Measurements from ENCODE around the gene ZNF644.
"Not testable (repeated sequence)": the region's sequence is repeated elsewhere in the genome, so short reads cannot be mapped to it uniquely, and the experiment has no call there.

The ZNF644 gene

DNA sequence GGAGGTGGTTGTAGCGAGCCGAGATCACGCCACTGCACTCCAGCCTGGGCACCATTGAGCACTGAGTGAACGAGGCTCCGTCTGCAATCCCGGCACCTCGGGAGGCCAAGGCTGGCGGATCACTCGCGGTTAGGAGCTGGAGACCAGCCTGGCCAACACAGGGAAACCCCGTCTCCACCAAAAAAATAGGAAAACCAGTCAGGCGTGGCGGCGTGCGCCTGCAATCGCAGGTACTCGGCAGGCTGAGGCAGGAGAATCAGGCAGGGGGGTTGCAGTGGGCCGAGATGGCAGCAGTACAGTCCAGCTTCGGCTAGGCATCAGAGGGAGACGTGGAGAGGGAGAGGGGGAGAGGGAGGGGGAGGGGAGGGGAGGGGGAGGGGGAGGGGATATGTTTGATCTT is 129.6 kb downstream of the ZNF644 start:
- H3K27me3 ChIP-seq (ENCODE audit: low read depth, low read length); H3K4me3 ChIP-seq (ENCODE audit: low read depth in 1 of 2, low read length in 2 of 2); H3K4me1 ChIP-seq (ENCODE audit: control insufficient read depth in 1 of 2, insufficient read depth in 2 of 2, low read length in 2 of 2); H3K9me3 ChIP-seq (ENCODE audit: control insufficient read depth in 1 of 2, low read length in 2 of 2); H3K27ac ChIP-seq (ENCODE audit: low read length): not testable (repeated sequence)
- H3K36me3 ChIP-seq (ENCODE audit: control insufficient read depth in 1 of 2, insufficient read depth in 2 of 2, low read length in 2 of 2): peaks cover 0 to 12% of the 10 kb centered on the region in 2 donors

DNA sequence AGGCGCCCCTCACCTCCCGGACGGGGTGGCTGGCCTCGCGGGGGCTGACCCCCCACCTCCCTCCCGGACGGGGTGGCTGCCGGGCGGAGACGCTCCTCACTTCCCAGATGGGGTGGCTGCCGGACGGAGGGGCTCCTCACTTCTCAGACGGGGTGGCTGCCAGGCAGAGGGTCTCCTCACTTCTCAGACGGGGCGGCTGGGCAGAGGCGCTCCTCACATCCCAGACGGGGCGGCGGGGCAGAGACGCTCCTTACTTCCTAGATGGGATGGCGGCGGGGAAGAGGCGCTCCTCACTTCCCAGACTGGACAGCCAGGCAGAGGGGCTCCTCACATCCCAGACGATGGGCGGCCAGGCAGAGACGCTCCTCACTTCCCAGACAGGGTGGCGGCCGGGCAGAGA is 130.1 kb downstream of the ZNF644 start:
- H3K4me1 ChIP-seq (ENCODE audit: control insufficient read depth in 1 of 2, insufficient read depth in 2 of 2, low read length in 2 of 2); H3K9me3 ChIP-seq (ENCODE audit: control insufficient read depth in 1 of 2, low read length in 2 of 2); H3K4me3 ChIP-seq (ENCODE audit: low read depth in 1 of 2, low read length in 2 of 2); H3K27ac ChIP-seq (ENCODE audit: low read length); H3K27me3 ChIP-seq (ENCODE audit: low read depth, low read length): not testable (repeated sequence)
- H3K36me3 ChIP-seq (ENCODE audit: control insufficient read depth in 1 of 2, insufficient read depth in 2 of 2, low read length in 2 of 2): peaks cover 0 to 12% of the 10 kb centered on the region in 2 donors

DNA sequence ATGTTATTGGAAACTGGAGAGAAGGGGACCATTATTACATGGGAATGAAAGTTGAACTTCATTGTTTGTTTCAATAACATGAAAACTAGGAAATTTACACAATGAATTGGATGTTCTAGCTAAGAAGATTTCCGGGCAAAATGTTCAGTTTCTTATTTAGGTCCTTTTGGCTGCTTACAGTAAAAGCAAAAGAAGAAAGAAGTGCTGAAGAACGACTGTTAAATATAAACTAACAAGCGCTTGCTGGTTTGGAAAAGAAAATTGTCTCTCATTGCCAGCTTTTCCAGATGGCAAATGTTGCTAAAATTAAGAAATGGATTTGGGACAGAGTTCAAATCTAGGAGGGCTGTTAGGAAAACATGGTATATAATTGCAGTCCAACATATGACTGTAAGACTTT is 139.6 kb downstream of the ZNF644 start:
- Histone ChIP-seq H3K4me3 (ENCODE audit: low read depth in 1 of 2, low read length in 2 of 2) (no peak overlapping the region), H3K9me3 (ENCODE audit: control insufficient read depth in 1 of 2, low read length in 2 of 2) (peaks cover 17 to 20% of the 10 kb centered on the region in 2 donors), H3K27me3 (ENCODE audit: low read depth, low read length) (no peaks in the 10 kb centered on the region), H3K27ac (ENCODE audit: low read length) (no peak overlapping the region), H3K36me3 (ENCODE audit: control insufficient read depth in 1 of 2, insufficient read depth in 2 of 2, low read length in 2 of 2) (no peaks in the 10 kb centered on the region), H3K4me1 (ENCODE audit: control insufficient read depth in 1 of 2, insufficient read depth in 2 of 2, low read length in 2 of 2) (no peaks in the 10 kb centered on the region)

DNA sequence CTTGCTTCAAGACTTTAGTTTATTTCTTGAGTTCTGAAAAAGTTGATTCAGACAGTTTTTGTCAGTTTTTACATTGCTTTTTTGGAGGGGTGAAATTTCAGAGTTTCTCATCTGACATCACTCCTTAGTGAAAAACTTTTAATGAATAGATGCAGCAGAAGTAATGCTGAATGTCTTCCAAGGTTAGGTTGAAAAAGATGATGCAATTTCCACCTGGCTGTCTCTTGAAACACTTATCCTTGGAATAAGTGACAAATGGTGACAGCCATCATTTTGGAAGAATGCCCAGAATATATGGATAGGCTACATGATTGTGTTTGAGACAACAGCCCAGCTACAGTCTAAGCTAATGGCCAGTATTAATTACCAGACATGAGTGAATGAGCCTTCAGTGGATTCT is 140.8 kb downstream of the ZNF644 start:
- Histone ChIP-seq H3K9me3 (ENCODE audit: control insufficient read depth in 1 of 2, low read length in 2 of 2) (peaks cover 17 to 20% of the 10 kb centered on the region in 2 donors), H3K27me3 (ENCODE audit: low read depth, low read length) (no peaks in the 10 kb centered on the region), H3K36me3 (ENCODE audit: control insufficient read depth in 1 of 2, insufficient read depth in 2 of 2, low read length in 2 of 2) (no peaks in the 10 kb centered on the region), H3K4me1 (ENCODE audit: control insufficient read depth in 1 of 2, insufficient read depth in 2 of 2, low read length in 2 of 2) (no peaks in the 10 kb centered on the region), H3K27ac (ENCODE audit: low read length) (no peak overlapping the region), H3K4me3 (ENCODE audit: low read depth in 1 of 2, low read length in 2 of 2) (no peak overlapping the region)

DNA sequence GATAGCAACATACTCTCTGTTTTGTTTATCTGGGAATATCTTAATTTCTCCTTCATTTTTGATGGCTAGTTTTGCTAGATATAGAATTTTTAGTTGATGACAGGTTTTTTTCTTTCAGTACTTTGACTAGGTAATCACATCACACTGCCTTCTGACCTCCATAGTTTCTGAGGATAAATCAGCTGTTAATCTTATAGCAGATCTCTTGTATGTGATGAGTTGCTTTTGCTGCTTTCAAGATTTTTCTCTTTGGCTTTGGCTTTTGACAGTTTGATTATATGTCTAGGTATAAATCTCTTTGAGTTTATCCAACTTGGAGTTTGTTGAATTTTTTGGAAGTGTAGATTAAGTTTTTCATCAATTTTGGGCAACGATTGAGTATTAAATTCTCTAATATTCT is 142.6 kb downstream of the ZNF644 start:
- no peak overlapping the region for H3K27ac ChIP-seq (ENCODE audit: low read length)
- H3K36me3 ChIP-seq (ENCODE audit: control insufficient read depth in 1 of 2, insufficient read depth in 2 of 2, low read length in 2 of 2): no peaks in the 10 kb centered on the region
- H3K9me3 ChIP-seq (ENCODE audit: control insufficient read depth in 1 of 2, low read length in 2 of 2): peaks cover 17 to 20% of the 10 kb centered on the region in 2 donors
- no peaks in the 10 kb centered on the region for H3K27me3 ChIP-seq (ENCODE audit: low read depth, low read length)
- no peak overlapping the region for H3K4me3 ChIP-seq (ENCODE audit: low read depth in 1 of 2, low read length in 2 of 2)
- no peaks in the 10 kb centered on the region for H3K4me1 ChIP-seq (ENCODE audit: control insufficient read depth in 1 of 2, insufficient read depth in 2 of 2, low read length in 2 of 2)

DNA sequence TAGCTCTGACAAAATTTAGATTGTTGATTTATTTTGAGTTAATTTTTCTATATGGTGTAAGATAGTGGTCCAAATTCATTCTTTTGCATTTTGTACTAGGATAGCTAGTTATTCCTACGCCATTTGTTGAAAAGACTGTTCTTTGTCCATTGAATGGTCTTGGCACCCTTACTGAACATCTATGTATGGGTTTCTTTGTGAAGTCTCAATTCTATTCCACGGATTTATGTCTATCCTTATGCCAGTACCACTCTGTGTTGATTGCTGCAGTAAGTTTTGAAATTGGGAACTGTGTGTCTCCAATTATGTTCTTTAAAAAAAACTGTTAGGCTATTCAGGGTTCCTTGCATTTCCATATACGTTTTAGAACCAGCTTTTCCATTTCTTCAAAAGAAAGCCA is 145.7 kb downstream of the ZNF644 start:
- Histone ChIP-seq H3K4me3 (ENCODE audit: low read depth in 1 of 2, low read length in 2 of 2) (no peak overlapping the region), H3K9me3 (ENCODE audit: control insufficient read depth in 1 of 2, low read length in 2 of 2) (peaks cover 17 to 20% of the 10 kb centered on the region in 2 donors), H3K4me1 (ENCODE audit: control insufficient read depth in 1 of 2, insufficient read depth in 2 of 2, low read length in 2 of 2) (no peaks in the 10 kb centered on the region), H3K27me3 (ENCODE audit: low read depth, low read length) (no peaks in the 10 kb centered on the region), H3K27ac (ENCODE audit: low read length) (no peak overlapping the region), H3K36me3 (ENCODE audit: control insufficient read depth in 1 of 2, insufficient read depth in 2 of 2, low read length in 2 of 2) (no peaks in the 10 kb centered on the region)
